AG20443 (cell line): ENCODE data around the gene GDNF.
"Not testable (repeated sequence)": the region's sequence is repeated elsewhere in the genome, so short reads cannot be mapped to it uniquely, and the experiment has no call there.

Experiments used
- DNase-seq: peaks from one replicate; pipeline ENCODE4 v3.0.0; 2012; ENCODE audit warnings: low spot score, mixed read lengths

Gene GDNF, protein sequence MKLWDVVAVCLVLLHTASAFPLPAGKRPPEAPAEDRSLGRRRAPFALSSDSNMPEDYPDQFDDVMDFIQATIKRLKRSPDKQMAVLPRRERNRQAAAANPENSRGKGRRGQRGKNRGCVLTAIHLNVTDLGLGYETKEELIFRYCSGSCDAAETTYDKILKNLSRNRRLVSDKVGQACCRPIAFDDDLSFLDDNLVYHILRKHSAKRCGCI

DNA sequence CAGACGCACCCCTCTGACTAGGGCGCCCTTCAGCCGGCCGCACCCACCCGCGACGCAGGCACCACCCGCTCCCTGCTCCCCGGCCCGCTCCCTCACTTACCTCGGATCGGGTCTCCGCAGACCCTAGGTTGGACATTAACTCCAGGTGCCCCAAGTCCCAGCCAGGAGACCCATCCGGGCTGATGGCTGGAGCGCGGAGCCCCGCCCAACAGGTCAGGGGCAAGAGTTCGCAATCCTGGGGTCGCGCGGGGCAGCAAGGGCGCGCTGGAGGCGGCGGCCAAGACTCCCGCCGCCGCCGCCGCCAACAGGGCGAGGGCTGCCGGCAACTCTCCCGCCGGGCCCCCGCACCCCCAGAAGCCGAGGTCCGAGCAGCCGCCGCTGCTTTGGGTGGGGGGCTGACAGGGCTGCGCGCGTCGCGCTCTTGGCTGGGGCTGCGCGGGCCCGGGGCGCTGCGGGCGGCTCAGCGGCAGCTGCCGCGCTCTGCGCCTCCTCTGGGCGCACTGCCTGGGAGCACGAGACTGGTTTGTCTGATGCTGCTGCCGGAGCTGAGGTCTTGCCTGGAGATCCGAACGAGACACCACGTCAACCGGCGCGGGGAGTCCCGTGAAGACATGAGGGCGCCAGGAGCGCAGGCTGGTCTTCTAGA is at the start of gene GDNF:
TSS of gene GDNF (minus strand) at position 635 of the 646 bp plus-strand sequence. CDS start 5,245 bp downstream, outside the sequence.
- peak; percentile 73 for DNase-seq

DNA sequence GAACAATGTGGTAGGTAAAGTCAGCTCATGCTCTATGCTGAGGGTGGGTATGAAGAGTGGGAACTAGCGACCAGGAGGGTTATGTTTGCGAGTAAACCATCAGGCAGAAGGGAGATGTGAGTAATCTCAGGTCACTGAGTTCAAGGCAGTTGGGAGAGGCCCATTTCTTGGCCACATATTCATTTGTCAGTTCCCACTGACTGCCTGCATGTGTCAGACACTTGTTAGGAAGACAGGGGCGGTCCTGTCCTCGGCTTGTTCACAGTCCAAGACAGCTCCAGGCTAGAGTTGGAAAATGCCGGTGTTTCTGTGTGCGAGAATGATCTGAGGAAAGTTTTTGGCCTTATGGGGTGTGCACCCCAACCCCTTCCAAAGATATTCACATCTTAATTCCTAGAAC is 48.6 kb upstream of the GDNF start:
- DNase-seq: peak; percentile 77

DNA sequence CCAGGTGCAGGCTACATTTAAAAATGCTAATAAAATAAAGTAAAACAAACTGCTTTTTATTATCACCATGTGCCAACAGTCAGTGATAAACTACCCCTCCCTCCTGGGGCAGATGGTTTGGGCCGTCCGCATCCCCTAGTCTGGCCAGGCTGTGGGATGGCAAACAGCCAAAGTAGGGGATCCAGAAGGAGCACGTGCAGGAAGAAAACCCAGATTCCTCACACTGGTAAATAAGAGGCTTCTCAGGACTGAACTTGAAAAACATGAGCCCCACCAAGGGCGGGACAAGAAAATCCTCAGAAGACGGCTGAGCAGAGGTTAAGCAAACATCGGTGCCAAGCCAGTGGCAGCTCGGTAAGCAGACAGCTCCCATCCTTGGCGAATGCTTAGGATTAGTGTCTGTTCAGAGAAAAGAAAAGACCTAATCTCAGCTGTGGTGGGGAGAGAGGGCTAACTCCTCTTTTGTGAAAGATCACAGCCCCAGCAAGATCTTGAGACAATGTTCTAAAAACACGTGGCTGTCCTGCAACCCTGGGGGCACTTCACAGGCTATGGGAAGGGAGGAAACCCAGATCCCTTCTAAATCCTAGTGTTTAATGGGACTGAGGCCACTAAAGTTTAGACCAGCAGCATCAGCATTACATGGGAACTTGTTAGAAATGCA is 46.5 kb upstream of the GDNF start:
- no peak for DNase-seq

DNA sequence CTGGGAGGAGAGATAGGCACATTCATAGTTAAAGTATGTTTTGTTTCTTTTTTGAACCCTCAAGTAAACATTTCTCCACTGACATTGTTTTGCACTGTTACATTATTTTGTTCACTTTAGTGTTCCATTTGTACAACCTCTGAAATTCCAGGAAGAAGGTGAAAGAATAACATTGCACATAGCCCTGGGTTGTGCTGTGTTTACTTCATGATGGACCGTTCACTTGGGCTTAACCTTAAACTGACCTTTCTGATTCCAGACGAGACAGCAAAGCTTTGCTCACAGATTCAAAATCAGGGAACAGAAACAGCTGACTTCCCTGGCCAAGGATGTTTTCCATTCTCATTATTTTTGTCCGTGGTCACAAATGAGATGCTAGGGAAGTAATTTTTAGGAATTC is 42.8 kb upstream of the GDNF start:
- no peak for DNase-seq

DNA sequence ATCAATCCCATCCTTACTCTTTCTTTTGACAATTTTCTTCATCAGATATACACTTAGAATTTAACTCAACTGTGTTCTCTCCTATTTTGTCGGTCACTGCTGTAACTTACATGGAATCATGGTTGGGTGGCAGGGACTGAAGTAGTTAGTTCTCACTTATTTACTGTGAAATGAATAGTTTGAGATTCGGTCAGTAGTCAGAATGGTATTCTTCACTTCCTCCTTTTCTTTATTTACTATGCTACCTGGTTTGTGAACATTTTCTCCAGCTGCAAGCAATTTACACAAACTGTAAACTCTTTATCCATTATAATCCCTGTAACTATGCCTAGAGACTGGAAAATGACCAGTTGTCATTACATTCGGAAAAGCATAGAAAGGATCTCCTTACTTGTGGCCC is 41.5 kb upstream of the GDNF start:
- DNase-seq: no peak

DNA sequence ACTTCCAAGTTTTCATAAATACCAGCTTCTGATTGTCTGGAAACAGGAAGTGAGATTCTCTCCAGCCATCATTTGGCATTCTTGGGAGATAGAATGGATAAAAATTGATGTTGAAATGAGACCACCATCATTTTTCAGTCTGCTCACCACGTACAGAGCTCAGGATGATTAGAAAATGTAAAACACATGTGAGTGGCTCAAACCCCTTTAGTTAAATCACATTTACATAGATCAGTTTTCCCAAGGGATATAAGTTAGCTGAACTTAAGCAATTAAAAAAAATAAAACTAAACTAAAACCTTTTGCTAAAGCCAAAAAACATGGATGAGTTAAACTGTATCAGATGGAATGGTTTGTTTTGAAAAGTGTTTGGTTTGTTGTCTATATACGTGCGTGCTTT is 37.1 kb upstream of the GDNF start:
- no peak for DNase-seq

DNA sequence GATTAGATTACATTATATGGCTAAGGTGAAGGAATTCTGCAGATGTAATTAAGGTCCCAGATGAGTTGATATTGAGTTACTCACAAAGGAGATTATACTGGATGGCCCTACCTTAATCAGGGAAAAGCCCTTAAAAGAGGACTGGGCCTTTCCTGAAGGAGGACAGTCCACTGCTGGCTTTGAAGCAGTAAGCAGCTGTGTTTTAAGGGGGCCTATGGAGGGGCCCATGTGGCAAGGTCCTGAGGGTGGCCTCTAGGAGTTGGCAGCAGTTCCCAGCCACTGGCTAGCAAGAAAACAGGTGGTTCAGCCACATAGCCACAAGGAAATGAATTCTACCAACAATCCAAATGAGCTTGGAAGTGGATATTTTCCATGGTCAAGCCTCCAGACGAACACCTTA is 36.4 kb upstream of the GDNF start:
- no peak for DNase-seq

DNA sequence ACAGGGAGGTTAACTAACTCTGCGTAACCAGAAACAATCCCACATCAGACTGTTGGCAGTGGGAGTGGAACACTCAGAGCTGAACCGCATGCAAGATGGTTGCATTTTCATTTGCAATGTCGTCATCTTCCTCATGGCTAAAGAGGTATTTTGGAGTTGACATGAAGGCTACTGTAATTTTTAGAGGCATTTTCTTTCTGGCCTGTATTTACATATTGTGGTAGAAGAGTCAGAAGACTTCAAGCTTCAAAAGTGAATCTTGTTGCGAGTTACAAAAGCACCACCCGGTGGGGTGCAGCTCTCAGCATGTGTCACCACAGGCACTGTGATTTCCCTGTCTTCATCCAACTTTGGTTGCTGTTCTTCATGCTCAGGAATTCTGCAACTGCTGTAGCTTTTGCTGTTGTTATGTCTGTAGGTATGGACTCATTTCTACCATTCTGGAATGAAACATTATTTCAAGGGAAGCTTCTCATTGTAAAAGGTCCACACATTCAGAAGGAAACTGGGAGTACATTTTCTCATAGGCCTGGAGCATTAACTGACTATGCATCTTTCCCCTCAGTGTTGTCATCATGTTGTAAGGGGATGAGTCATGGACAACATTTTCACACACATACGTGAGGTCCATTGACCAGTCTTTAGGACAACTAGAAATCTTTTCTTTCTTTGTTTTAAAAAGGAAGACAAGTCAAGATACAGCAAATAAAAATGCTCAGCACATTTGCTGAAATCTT is 35.4 kb upstream of the GDNF start:
- DNase-seq: peak; percentile 64

DNA sequence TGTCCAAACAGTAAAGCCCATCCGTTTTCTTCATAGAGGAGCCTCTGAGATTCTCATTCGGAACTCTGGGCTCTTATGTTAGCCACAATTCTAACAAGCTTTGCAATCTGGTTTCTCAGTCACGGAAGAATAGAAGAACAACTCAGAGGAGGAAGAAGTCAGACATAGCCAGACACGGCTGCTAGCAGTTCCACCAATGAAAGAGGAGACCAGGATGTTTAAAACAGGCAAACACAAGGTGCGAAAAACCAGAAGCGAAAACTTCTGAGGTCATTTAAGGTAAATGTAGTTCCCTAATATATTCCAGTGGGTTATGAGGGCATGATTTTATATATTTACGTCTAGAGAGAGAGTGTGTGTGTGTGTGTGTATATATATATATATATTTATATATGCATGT is 34.1 kb upstream of the GDNF start:
- DNase-seq: no peak

DNA sequence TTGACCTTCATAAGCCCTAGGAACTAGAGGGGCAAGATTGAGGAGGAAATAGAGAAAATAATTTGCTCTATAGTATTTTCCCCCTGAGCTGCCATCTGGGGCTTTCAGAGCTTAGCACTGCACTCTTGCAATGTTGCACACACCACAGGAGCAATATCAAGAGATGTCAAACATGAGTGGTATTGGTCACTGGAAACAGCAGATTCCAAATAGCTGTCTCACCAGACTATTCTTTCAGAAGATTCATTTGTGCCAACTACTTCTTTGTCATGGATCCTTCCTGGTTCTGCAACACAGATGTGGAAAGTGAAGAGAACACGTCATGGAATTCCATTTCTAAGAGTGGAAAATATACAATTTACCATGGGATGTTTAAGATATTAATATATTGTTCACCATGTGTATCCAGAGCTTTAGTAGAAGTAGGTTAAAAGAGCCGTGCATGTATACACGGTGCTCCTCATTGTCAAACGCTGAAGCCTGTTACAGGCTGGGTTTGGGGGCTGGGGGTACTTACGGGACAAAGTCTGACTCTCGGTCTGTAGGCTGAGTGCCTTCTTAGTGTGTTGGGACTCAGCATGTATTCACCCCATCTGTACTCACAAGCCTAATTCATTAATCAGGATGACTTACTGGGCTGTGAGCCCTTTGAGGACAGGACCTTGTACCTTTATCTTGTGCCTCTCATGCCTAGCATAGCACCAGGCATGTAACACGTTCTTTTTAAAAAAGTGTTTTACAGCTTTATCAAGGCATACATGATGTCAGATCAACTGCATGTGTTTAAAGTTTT is 31.4 kb upstream of the GDNF start:
- DNase-seq: peak; percentile 83

DNA sequence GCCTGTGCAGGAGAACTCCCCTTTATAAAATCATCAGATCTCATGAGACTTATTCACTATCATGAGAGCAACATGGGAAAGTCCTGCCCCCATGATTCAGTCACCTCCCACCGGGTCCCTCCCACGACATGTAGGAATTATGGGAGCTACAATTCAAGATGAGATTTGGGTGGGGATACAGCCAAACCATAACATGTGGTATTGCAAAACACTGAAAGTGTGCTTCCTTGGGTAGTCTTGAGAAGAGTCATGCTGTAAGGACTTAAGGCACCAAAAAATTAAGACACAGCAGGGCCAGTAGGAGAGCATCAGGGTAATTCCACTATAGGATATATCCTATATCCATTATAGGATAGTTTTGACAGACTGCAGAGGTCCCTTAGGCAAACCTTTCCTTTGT is 29.4 kb upstream of the GDNF start:
- DNase-seq: peak; percentile 45

DNA sequence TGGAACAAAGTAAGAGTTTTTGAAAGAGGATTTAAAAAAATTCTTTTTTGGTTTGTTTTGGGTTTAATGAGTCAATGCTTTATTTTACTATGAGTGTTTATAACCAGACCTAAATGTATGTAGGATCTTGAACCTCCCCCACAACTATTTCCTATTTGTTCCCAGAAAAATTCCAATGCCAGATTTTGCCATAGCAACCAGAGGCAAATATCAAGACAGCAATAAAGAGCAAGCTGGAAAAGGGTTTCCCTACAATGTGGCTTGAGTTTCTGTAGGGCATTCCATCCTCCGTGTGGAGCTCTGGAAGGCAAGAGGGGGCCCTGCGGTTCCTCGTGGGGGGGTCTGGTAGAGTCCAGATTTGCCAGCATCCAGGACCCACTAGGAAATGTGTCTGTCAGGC is 27.8 kb upstream of the GDNF start:
- DNase-seq: no peak

DNA sequence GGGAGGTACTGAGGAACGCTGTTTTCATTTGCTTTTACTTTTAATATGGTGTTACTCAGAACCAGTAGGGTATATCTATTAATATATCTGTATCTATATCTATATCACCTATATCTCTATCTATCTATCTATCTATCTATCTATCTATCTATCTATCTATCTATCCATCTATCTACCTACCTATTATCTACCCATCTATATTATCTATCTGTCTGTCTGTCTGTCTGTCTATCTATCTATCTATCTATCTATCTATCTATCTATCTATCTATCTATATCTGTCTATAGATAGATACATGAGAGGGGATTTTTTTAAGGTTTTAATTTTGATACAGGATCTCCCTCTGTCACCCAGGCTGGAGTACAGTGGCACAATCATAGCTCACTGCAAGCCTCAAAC is 23.1 kb upstream of the GDNF start:
- not testable (repeated sequence) for DNase-seq

DNA sequence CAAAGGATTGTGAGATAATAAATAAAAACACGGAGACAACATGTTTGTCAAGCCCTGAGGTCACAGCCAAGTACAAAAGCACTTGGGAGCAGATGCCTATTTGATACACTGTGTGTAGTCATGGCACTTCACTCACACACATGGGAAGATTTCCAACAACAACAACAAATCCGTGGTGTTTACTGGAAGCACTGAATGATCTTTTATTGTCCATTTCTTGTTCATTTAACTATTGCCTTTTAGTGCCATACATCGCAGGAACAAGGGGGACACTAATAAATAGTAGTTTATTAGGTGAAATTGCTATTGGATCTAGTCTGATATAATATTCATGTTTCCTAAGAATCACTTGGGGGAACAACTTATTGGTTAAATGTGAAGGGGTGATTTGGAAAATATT is 20.4 kb upstream of the GDNF start:
- no peak for DNase-seq

DNA sequence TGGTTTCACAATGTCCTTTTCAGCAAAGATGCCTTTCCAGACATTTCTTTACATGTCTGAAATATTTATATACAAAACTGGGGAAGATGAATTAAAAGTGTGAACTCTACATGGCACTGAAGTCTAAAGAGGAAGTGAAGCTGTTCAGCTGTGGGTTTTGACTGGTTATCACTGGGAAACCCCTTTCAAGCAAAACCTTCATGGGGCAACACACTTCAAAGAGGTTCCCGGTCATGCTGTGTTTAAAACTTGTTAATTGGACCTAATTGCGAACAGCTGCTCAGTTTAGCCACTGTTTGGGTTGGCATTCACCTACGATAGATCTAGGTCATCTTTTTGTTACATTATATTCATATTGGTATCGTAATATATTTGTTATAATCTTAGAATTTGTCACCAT is 20.0 kb upstream of the GDNF start:
- DNase-seq: no peak

DNA sequence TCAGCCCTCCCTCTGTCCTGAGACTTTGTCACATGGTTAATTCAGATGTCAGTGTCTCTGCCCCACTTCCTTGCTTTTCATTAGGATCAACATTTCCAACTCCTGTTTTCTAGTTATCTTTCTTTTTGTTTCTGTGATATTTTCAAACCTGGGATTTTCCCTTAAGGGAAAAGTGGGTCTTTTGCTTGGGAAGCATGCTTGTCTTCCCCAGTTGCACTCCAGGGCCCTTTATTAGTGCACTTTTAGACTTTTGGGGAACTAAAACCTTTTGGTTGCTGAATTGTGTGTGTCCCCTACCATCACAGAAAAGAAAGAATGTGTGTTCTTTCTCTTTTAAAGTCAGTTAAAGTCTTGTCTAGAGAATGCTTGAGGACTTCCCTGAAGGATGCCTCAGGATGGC is 18.4 kb upstream of the GDNF start:
- DNase-seq: no peak

DNA sequence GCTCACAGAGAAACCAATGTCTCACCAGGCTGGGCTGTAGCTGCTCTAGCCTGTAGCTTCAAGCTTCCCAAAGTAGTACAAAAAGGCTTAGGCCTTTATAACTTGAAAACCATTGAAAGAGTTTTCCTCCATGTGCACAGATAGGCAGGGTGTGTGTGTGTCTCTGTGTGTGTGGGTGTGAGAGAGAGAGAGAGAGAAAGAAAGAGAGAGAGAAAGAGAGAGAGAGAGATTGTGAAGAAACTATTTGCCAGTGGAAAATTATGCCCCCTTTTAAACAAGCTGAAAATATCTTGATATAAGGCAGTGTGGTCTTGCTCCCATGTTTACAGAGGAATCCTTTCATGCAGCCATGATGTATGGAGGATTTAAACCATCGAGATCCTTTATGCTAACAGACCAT is 17.9 kb upstream of the GDNF start:
- no peak for DNase-seq

DNA sequence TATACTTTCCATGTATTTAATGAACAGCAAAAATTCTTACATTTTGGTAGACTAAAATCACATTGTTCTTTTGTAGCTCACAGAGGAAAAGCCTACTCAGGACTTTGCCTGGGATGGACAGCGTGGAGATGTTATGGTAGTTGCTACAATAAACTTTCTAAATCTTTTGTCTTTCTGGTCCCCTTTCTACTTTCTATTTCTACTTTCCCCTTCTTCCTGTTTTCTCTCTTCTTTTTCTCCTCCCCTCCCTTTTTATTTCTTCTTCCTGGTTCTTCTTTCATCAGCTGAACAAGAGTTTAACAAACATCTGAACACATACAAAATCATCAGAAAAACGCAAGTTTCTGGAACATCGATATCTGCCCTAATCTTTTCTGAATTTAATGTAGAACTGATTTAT is 15.6 kb upstream of the GDNF start:
- DNase-seq: no peak

DNA sequence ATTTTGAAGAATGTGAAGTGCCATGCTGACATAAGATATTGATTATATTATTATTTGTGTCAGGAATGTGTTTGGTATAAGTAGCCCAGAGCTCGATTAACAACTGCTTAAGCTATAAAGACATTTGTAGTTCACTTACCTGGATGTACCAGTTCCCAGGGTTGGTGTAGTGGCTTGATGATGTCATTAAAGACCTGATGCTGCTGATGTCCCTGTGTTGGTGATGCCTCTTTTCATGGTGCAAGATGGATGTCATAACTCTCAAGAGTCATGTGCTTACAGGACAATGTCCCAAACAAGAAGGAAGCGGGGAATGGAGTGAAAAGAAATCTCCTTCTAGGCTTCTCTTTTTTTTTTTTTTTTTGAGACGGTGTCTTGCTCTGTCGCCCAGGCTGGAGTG is 11.5 kb upstream of the GDNF start:
- no peak for DNase-seq

DNA sequence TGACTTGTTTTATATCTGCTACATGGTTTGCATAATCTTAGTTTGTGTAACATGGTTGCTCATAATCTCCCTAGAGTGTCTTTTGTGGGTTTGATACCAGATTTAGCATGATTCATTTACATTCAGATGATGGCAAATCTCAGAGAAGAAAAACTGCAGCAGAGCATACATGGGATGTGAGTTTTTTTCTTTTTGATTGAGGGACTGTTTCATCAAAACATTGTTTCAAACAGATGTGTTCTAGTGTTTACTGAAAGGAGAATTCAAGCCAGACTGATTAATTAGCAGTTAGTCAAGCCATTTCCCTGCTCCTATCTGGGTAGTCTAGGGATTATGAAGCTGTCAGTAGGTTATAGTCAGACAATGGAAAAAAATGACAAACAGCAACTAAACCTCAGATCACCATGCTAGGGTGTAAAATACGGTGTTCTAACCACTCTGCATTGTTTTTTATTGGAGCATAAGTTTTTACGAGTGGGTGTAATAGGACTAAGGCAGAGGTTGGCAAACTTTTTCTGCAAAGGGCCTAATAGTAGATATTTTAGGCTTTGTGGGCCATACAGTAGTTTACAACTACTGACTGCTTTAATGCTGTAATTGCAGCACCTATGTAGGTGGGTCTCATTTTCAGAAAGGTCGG is 10.5 kb upstream of the GDNF start:
- peak; percentile 32 for DNase-seq

DNA sequence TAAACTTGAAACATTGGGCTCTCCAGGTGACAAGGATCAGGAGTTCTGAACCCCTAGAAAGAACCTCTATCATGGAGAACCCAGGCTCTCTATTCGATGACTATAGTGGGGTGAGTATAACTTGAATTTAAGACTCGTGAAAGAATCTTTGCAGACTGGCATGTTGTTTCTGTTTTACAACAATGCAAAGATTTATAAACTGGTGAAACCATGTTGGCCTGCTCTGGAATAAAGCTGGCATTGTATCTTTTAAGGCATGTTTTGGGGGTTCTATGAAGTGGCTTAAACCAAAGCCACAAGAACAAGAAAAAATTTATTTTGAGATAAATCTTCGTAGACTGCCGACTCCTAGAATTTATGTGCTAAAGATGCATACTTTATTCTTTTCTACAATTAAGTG is 9.8 kb upstream of the GDNF start:
- no peak for DNase-seq

DNA sequence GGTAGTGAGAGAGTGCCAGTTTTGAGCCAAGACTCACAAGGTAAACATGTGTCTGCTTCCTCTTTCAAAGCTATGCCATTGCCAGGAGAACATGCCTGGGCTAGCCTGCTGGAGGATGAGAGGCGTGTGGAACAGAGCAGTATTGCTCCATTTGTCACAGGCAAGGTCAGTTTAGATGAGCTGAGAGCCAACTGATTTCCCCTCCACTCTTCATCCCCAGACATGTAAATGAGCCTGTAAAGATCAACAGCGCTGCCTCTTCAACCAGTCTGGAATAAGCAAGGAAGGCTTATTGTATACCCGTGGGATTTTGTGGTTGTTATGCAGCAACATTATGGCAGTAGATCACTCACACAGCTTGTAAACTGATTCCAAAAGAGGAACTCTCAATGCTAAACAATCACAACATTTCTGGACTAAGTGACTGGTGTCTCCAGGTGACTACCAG is 8.2 kb upstream of the GDNF start:
- peak; percentile 30 for DNase-seq
